ENCODE measurements around the gene ZBTB7C. TPM values are rescaled to one million over a fixed set of nuclear protein-coding genes. Genes with fewer than 3 reads are reported as not detected.

The ZBTB7C gene
- total and polyA plus RNA-seq, 4 donors = 3.2 to 10.9 (median 3.7) TPM

- no peak for TF ChIP-seq CTCF (IDR thresholded peaks at IDR 0.05; ENCODE audit: control extremely low read depth, extremely low read depth)
- Histone ChIP-seq H3K4me3 (no peak overlapping the region), H3K9me3 (ENCODE audit: control insufficient read depth in 4 of 4, insufficient read depth in 3 of 4, low read length in 3 of 4) (no peaks in the 10 kb centered on the region), H3K36me3 (ENCODE audit: control insufficient read depth in 4 of 4, insufficient read depth in 4 of 4, low read length in 4 of 4) (no peaks in the 10 kb centered on the region), H3K9ac (ENCODE audit: insufficient read depth in 1 of 2, low read length in 2 of 2) (no peak overlapping the region), H3K4me1 (ENCODE audit: control insufficient read depth in 5 of 5, insufficient read depth in 5 of 5, low read length in 5 of 5) (peaks cover 0 to 4% (median 0%) of the 10 kb centered on the region in 5 donors), H3K27ac (ENCODE audit: low read depth in 1 of 2, low read length in 1 of 2) (no peak overlapping the region), H3K27me3 (ENCODE audit: control insufficient read depth in 3 of 3, insufficient read depth in 3 of 3, low read length in 2 of 3) (peaks cover 0 to 4% (median 0%) of the 10 kb centered on the region in 3 donors)
- no peak for ATAC-seq (ENCODE audit: insufficient read depth, low FRiP score)
- no peak for DNase-seq
- WGBS, 2 donors = 91 to 93% methylated on average over 4 of the region's 4 CpGs
These were observed 202.3 kb downstream of the ZBTB7C start for GRCh38 chr18:48206887-48207286.

GRCh38 chr18:48203961-48204666 lies 205.1 kb downstream of the ZBTB7C start:
- no peak for DNase-seq
- H3K9me3 ChIP-seq (ENCODE audit: control insufficient read depth in 4 of 4, insufficient read depth in 3 of 4, low read length in 3 of 4) = no peaks in the 10 kb centered on the region
- no peaks in the 10 kb centered on the region for H3K27me3 ChIP-seq (ENCODE audit: control insufficient read depth in 3 of 3, insufficient read depth in 3 of 3, low read length in 2 of 3)
- WGBS, 2 donors = 87 to 91% methylated on average over 6 of the region's 6 CpGs
- H3K9ac ChIP-seq (ENCODE audit: insufficient read depth in 1 of 2, low read length in 2 of 2) = no peak overlapping the region
- peaks cover 0 to 4% (median 0%) of the 10 kb centered on the region in 5 donors for H3K4me1 ChIP-seq (ENCODE audit: control insufficient read depth in 5 of 5, insufficient read depth in 5 of 5, low read length in 5 of 5)
- H3K36me3 ChIP-seq (ENCODE audit: control insufficient read depth in 4 of 4, insufficient read depth in 4 of 4, low read length in 4 of 4) = no peaks in the 10 kb centered on the region
- no peak for TF ChIP-seq CTCF (IDR thresholded peaks at IDR 0.05; ENCODE audit: control extremely low read depth, extremely low read depth)
- ATAC-seq (ENCODE audit: insufficient read depth, low FRiP score) = no peak
- H3K27ac ChIP-seq (ENCODE audit: low read depth in 1 of 2, low read length in 1 of 2) = no peak overlapping the region
- no peak overlapping the region for H3K4me3 ChIP-seq

GRCh38 chr18:48203288-48203945 lies 205.8 kb downstream of the ZBTB7C start:
- TF ChIP-seq CTCF (IDR thresholded peaks at IDR 0.05; ENCODE audit: control extremely low read depth, extremely low read depth) = no peak
- no peak for DNase-seq
- Histone ChIP-seq H3K4me3 (no peak overlapping the region), H3K36me3 (ENCODE audit: control insufficient read depth in 4 of 4, insufficient read depth in 4 of 4, low read length in 4 of 4) (no peaks in the 10 kb centered on the region), H3K4me1 (ENCODE audit: control insufficient read depth in 5 of 5, insufficient read depth in 5 of 5, low read length in 5 of 5) (peaks cover 0 to 2% (median 0%) of the 10 kb centered on the region in 5 donors), H3K9ac (ENCODE audit: insufficient read depth in 1 of 2, low read length in 2 of 2) (no peak overlapping the region), H3K27me3 (ENCODE audit: control insufficient read depth in 3 of 3, insufficient read depth in 3 of 3, low read length in 2 of 3) (no peaks in the 10 kb centered on the region), H3K27ac (ENCODE audit: low read depth in 1 of 2, low read length in 1 of 2) (no peak overlapping the region), H3K9me3 (ENCODE audit: control insufficient read depth in 4 of 4, insufficient read depth in 3 of 4, low read length in 3 of 4) (no peaks in the 10 kb centered on the region)
- ATAC-seq (ENCODE audit: insufficient read depth, low FRiP score) = no peak
- WGBS, 2 donors = 91 to 98% methylated on average over 4 of the region's 4 CpGs

All from lung (tissue), 12 donors.